Measurements from ENCODE around the gene DNAJB12. TPM values are rescaled to one million over a fixed set of nuclear protein-coding genes. Genes with fewer than 3 reads are reported as not detected.
"Not testable (repeated sequence)": the region's sequence is repeated elsewhere in the genome, so short reads cannot be mapped to it uniquely, and the experiment has no call there.

The DNAJB12 gene
- total RNA-seq, 1 donor from 2014 or later, result 38.0 TPM

GRCh38 chr10:72348282-72348681 is 6.4 kb downstream of the DNAJB12 start:
- no peaks in the 10 kb centered on the region for H3K27me3 Mint-ChIP-seq (ENCODE audit: insufficient read depth)
- no peak overlapping the region for H3K4me3 Mint-ChIP-seq
- intact Hi-C loops (cut with micrococcal nuclease), result no loop called here
- peaks cover 14% of the 10 kb centered on the region for H3K36me3 Mint-ChIP-seq (ENCODE audit: low read depth)
- H3K9me3 Mint-ChIP-seq, result no peaks in the 10 kb centered on the region
- H3K4me1 Mint-ChIP-seq (ENCODE audit: low read depth), result peaks cover 33% of the 10 kb centered on the region
- no peak for DNase-seq (ENCODE audit: low spot score)
- no peak overlapping the region for H3K27ac Mint-ChIP-seq

GRCh38 chr10:72346117-72346516 is 8.6 kb downstream of the DNAJB12 start:
- intact Hi-C loops (cut with micrococcal nuclease); DNase-seq (ENCODE audit: low spot score); H3K36me3 Mint-ChIP-seq (ENCODE audit: low read depth); H3K27me3 Mint-ChIP-seq (ENCODE audit: insufficient read depth); H3K27ac Mint-ChIP-seq; H3K4me3 Mint-ChIP-seq; H3K9me3 Mint-ChIP-seq: not testable (repeated sequence)
- H3K4me1 Mint-ChIP-seq (ENCODE audit: low read depth), result peaks cover 21% of the 10 kb centered on the region

GRCh38 chr10:72344932-72345331 is 9.8 kb downstream of the DNAJB12 start:
- Mint-ChIP-seq H3K4me3 (no peak overlapping the region), H3K36me3 (ENCODE audit: low read depth) (peaks cover 18% of the 10 kb centered on the region), H3K4me1 (ENCODE audit: low read depth) (peaks cover 30% of the 10 kb centered on the region), H3K27me3 (ENCODE audit: insufficient read depth) (no peaks in the 10 kb centered on the region), H3K9me3 (no peaks in the 10 kb centered on the region), H3K27ac (peak overlapping the region; percentile 34)
- intact Hi-C loops (cut with micrococcal nuclease), result no loop called here
- no peak for DNase-seq (ENCODE audit: low spot score)

- intact Hi-C loops (cut with micrococcal nuclease), result no loop called here
- Mint-ChIP-seq H3K4me3 (no peak overlapping the region), H3K4me1 (ENCODE audit: low read depth) (peaks cover 23% of the 10 kb centered on the region), H3K27me3 (ENCODE audit: insufficient read depth) (no peaks in the 10 kb centered on the region), H3K27ac (peak overlapping the region; percentile 18), H3K36me3 (ENCODE audit: low read depth) (peaks cover 21% of the 10 kb centered on the region), H3K9me3 (no peaks in the 10 kb centered on the region)
- no peak for DNase-seq (ENCODE audit: low spot score)
Observed at GRCh38 chr10:72342911-72343310, 11.8 kb downstream of the DNAJB12 start.

- Mint-ChIP-seq H3K4me1 (ENCODE audit: low read depth) (peaks cover 40% of the 10 kb centered on the region), H3K4me3 (no peak overlapping the region), H3K9me3 (no peaks in the 10 kb centered on the region), H3K27me3 (ENCODE audit: insufficient read depth) (no peaks in the 10 kb centered on the region), H3K36me3 (ENCODE audit: low read depth) (peaks cover 32% of the 10 kb centered on the region), H3K27ac (no peak overlapping the region)
- intact Hi-C loops (cut with micrococcal nuclease), result loop anchor here (1.0 to 2.0 kb wide), 4 partner anchors 67 to 444 kb away; partner anchors contain the start of gene DDIT4
- peak; percentile 75 for DNase-seq (ENCODE audit: low spot score)
Observed at GRCh38 chr10:72340510-72341261, 14.0 kb downstream of the DNAJB12 start.

GRCh38 chr10:72338180-72338579 is 16.5 kb downstream of the DNAJB12 start:
- intact Hi-C loops (cut with micrococcal nuclease), result no loop called here
- Mint-ChIP-seq H3K27ac (no peak overlapping the region), H3K4me1 (ENCODE audit: low read depth) (peaks cover 54% of the 10 kb centered on the region), H3K9me3 (no peaks in the 10 kb centered on the region), H3K36me3 (ENCODE audit: low read depth) (peaks cover 38% of the 10 kb centered on the region), H3K27me3 (ENCODE audit: insufficient read depth) (no peaks in the 10 kb centered on the region), H3K4me3 (no peak overlapping the region)
- DNase-seq (ENCODE audit: low spot score), result no peak

- no peak overlapping the region for H3K27ac Mint-ChIP-seq
- no peaks in the 10 kb centered on the region for H3K27me3 Mint-ChIP-seq (ENCODE audit: insufficient read depth)
- peaks cover 58% of the 10 kb centered on the region for H3K4me1 Mint-ChIP-seq (ENCODE audit: low read depth)
Observed at GRCh38 chr10:72337722-72338121, 17.0 kb downstream of the DNAJB12 start.

GRCh38 chr10:72337039-72337629 is 17.6 kb downstream of the DNAJB12 start:
- DNase-seq (ENCODE audit: low spot score), result peak; percentile 49
- Mint-ChIP-seq H3K27me3 (ENCODE audit: insufficient read depth) (no peaks in the 10 kb centered on the region), H3K36me3 (ENCODE audit: low read depth) (peaks cover 36% of the 10 kb centered on the region), H3K4me1 (ENCODE audit: low read depth) (peaks cover 62% of the 10 kb centered on the region), H3K4me3 (peak overlapping the region; percentile 30), H3K9me3 (no peaks in the 10 kb centered on the region), H3K27ac (peak overlapping the region; percentile 89)
- intact Hi-C loops (cut with micrococcal nuclease), result loop anchor here (2.0 kb wide), 1 partner anchor 380 kb away; no protein-coding TSS in a partner anchor

More at GRCh38 chr10:72337722-72338121, 17.0 kb downstream of the DNAJB12 start:
- DNase-seq (ENCODE audit: low spot score), result no peak
- Mint-ChIP-seq H3K36me3 (ENCODE audit: low read depth) (peaks cover 38% of the 10 kb centered on the region), H3K9me3 (no peaks in the 10 kb centered on the region), H3K4me3 (no peak overlapping the region)
- intact Hi-C loops (cut with micrococcal nuclease), result loop anchor here (2.0 kb wide), 1 partner anchor 381 kb away; no protein-coding TSS in a partner anchor

- intact Hi-C loops (cut with micrococcal nuclease), result loop anchor here (2.0 kb wide), 1 partner anchor 380 kb away; no protein-coding TSS in a partner anchor
- peak overlapping the region; percentile 77 for H3K4me3 Mint-ChIP-seq
- H3K9me3 Mint-ChIP-seq, result no peaks in the 10 kb centered on the region
- no peak for DNase-seq (ENCODE audit: low spot score)
- H3K36me3 Mint-ChIP-seq (ENCODE audit: low read depth), result peaks cover 32% of the 10 kb centered on the region
- H3K27ac Mint-ChIP-seq, result peak overlapping the region; percentile 91
- H3K4me1 Mint-ChIP-seq (ENCODE audit: low read depth), result peaks cover 68% of the 10 kb centered on the region
- no peaks in the 10 kb centered on the region for H3K27me3 Mint-ChIP-seq (ENCODE audit: insufficient read depth)
Observed at GRCh38 chr10:72336259-72337038, 18.3 kb downstream of the DNAJB12 start.

GRCh38 chr10:72335394-72336258 is 19.1 kb downstream of the DNAJB12 start:
- H3K4me3 Mint-ChIP-seq, result peak overlapping the region; percentile 70
- intact Hi-C loops (cut with micrococcal nuclease), result loop anchor here (1.0 to 2.0 kb wide), 11 partner anchors 15 to 379 kb away; partner anchors contain the start of genes DNAJB12 and SPOCK2
- peaks cover 69% of the 10 kb centered on the region for H3K4me1 Mint-ChIP-seq (ENCODE audit: low read depth)
- no peaks in the 10 kb centered on the region for H3K9me3 Mint-ChIP-seq
- peak; percentile 48 for DNase-seq (ENCODE audit: low spot score)
- H3K27ac Mint-ChIP-seq, result peak overlapping the region; percentile 91
- no peaks in the 10 kb centered on the region for H3K27me3 Mint-ChIP-seq (ENCODE audit: insufficient read depth)
- peaks cover 27% of the 10 kb centered on the region for H3K36me3 Mint-ChIP-seq (ENCODE audit: low read depth)

GRCh38 chr10:72334825-72335393 is 19.8 kb downstream of the DNAJB12 start:
- Mint-ChIP-seq H3K9me3 (no peaks in the 10 kb centered on the region), H3K4me3 (peak overlapping the region; percentile 70), H3K36me3 (ENCODE audit: low read depth) (peaks cover 23% of the 10 kb centered on the region), H3K4me1 (ENCODE audit: low read depth) (peaks cover 72% of the 10 kb centered on the region), H3K27ac (peak overlapping the region; percentile 91), H3K27me3 (ENCODE audit: insufficient read depth) (no peaks in the 10 kb centered on the region)
- peak; percentile 84 for DNase-seq (ENCODE audit: low spot score)
- intact Hi-C loops (cut with micrococcal nuclease), result loop anchor here (1.0 to 2.0 kb wide), 10 partner anchors 15 to 246 kb away; partner anchors contain the start of genes DNAJB12 and SPOCK2
